Lung (tissue), 12 donors: ENCODE data around the gene SH3PXD2A. TPM values are rescaled to one million over a fixed set of nuclear protein-coding genes. Genes with fewer than 3 reads are reported as not detected.

ENCODE experiments used
- ATAC-seq: fragments of 200-7000 bp; cut with Tn5 transposase; one replicate; pipeline ENCODE4 v1.9.1; 2020; ENCODE audit warnings: moderate number of reproducible peaks; ENCODE audit not compliant: insufficient read depth, low FRiP score
- DNase-seq, 3 donors: peaks; one replicate each; pipeline ENCODE4 v3.0.0-alpha.2; 2013 to 2017
- H3K27ac ChIP-seq, 2 donors: one replicate each; pipeline ENCODE4 v1.5.1; 2013; ENCODE audit warnings: mild to moderate bottlenecking in 2 of 2, moderate library complexity in 2 of 2, control low read depth in 1 of 2, inconsistent platforms in 1 of 2, low read depth in 1 of 2, low read length in 1 of 2
- H3K27me3 ChIP-seq, 3 donors: one replicate each; pipeline ENCODE4 v1.5.1; 2013; ENCODE audit warnings: low read length in 2 of 3; ENCODE audit not compliant: control insufficient read depth in 3 of 3, insufficient read depth in 3 of 3
- H3K36me3 ChIP-seq, 4 donors: one replicate each; pipeline ENCODE4 v1.5.1; 2013; ENCODE audit warnings: low read length in 4 of 4, mild to moderate bottlenecking in 1 of 4, moderate library complexity in 1 of 4; ENCODE audit not compliant: control insufficient read depth in 4 of 4, insufficient read depth in 4 of 4
- H3K4me1 ChIP-seq, 5 donors: one replicate each; pipeline ENCODE4 v1.5.1; 2013; ENCODE audit warnings: low read length in 5 of 5, mild to moderate bottlenecking in 2 of 5, moderate library complexity in 1 of 5; ENCODE audit not compliant: control insufficient read depth in 5 of 5, insufficient read depth in 5 of 5
- H3K4me3 ChIP-seq: one replicate; pipeline ENCODE4 v1.5.1; 2013; ENCODE audit warnings: mild to moderate bottlenecking, control low read depth, moderate library complexity
- H3K9ac ChIP-seq, 2 donors: one replicate each; pipeline ENCODE4 v1.5.1; 2013; ENCODE audit warnings: low read length in 2 of 2, control low read depth in 1 of 2; ENCODE audit not compliant: insufficient read depth in 1 of 2
- H3K9me3 ChIP-seq, 4 donors: one replicate each; pipeline ENCODE4 v1.5.1; 2013; ENCODE audit warnings: low read length in 3 of 4, mild to moderate bottlenecking in 1 of 4, moderate library complexity in 1 of 4; ENCODE audit not compliant: control insufficient read depth in 4 of 4, insufficient read depth in 3 of 4
- WGBS, 2 donors: extraction: QIAGEN DNeasy Blood & Tissue Kit; methylation state at CpG; one replicate each; pipeline ENCODE4 v1.1.7; 2013; 5-methylcytosine and 5-hydroxymethylcytosine counted together
- polyA plus RNA-seq, 2 donors: library from polyadenylated mRNA; stranded (reverse); fragments of 200-250 nt; gene quantifications; one replicate each; pipeline ENCODE4 v1.2.1, GENCODE V29; 2013
- total RNA-seq, 2 donors: library from RNA; depleted of rRNA in 1 of 2; stranded (reverse); fragments of >200 nt in 1 of 2; gene quantifications; one replicate each; pipeline ENCODE4 v1.2.1, GENCODE V29; 2014 to 2021
- TF ChIP-seq, protein P1 (sequence below): IDR thresholded peaks from 2 replicates; pipeline ENCODE4 v1.5.1; 2012; ENCODE audit warnings: mild to moderate bottlenecking; ENCODE audit errors: control extremely low read depth, extremely low read depth
- donor health status: control.
- donor health status: control.
- donor health status: Bipolar disorder and iron deficiency.
- donor health status: healthy.
- donor health status: DM: yes; HTN: yes; CAD: no.

Gene SH3PXD2A
- total and polyA plus RNA-seq, 4 donors = 9.9 to 53.2 (median 29.2) TPM

- TF ChIP-seq, protein P1, sequence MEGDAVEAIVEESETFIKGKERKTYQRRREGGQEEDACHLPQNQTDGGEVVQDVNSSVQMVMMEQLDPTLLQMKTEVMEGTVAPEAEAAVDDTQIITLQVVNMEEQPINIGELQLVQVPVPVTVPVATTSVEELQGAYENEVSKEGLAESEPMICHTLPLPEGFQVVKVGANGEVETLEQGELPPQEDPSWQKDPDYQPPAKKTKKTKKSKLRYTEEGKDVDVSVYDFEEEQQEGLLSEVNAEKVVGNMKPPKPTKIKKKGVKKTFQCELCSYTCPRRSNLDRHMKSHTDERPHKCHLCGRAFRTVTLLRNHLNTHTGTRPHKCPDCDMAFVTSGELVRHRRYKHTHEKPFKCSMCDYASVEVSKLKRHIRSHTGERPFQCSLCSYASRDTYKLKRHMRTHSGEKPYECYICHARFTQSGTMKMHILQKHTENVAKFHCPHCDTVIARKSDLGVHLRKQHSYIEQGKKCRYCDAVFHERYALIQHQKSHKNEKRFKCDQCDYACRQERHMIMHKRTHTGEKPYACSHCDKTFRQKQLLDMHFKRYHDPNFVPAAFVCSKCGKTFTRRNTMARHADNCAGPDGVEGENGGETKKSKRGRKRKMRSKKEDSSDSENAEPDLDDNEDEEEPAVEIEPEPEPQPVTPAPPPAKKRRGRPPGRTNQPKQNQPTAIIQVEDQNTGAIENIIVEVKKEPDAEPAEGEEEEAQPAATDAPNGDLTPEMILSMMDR = no peak
- Histone ChIP-seq H3K9ac (no peak overlapping the region), H3K27me3 (no peaks in the 10 kb centered on the region), H3K36me3 (peaks cover 0 to 7% (median 1%) of the 10 kb centered on the region in 4 donors), H3K27ac (no peak overlapping the region), H3K4me1 (peaks cover 0 to 11% (median 0%) of the 10 kb centered on the region in 5 donors), H3K4me3 (no peak overlapping the region), H3K9me3 (no peaks in the 10 kb centered on the region)
- DNase-seq = no peak
- no peak for ATAC-seq
- 86 to 89% methylated on average over 4 of the region's 4 CpGs for WGBS, 2 donors
These were observed 141.7 kb downstream of the SH3PXD2A start for GRCh38 chr10:103713676-103714075.

GRCh38 chr10:103712898-103713498 is 142.4 kb downstream of the SH3PXD2A start:
- Histone ChIP-seq H3K27ac (no peak overlapping the region), H3K4me3 (no peak overlapping the region), H3K36me3 (peaks cover 0 to 7% (median 1%) of the 10 kb centered on the region in 4 donors), H3K9me3 (no peaks in the 10 kb centered on the region), H3K27me3 (no peaks in the 10 kb centered on the region), H3K9ac (no peak overlapping the region), H3K4me1 (peaks cover 0 to 11% (median 0%) of the 10 kb centered on the region in 5 donors)
- ATAC-seq (peak; percentile 84), DNase-seq (peak; percentile 85 to 90 (median 87))
- TF ChIP-seq, protein P1 = peak; percentile 95
- WGBS, 2 donors = 14 to 19% methylated on average over 8 of the region's 8 CpGs

- H3K36me3 ChIP-seq = peaks cover 0 to 7% (median 1%) of the 10 kb centered on the region in 4 donors
- no peak overlapping the region for H3K9ac ChIP-seq
- no peak overlapping the region for H3K27ac ChIP-seq
- H3K4me3 ChIP-seq = no peak overlapping the region
- TF ChIP-seq, protein P1 = no peak
- no peaks in the 10 kb centered on the region for H3K9me3 ChIP-seq
- ATAC-seq (no peak), DNase-seq (no peak)
- H3K4me1 ChIP-seq = peaks cover 0 to 9% (median 0%) of the 10 kb centered on the region in 5 donors
- H3K27me3 ChIP-seq = no peaks in the 10 kb centered on the region
- WGBS, 2 donors = 77 to 85% methylated on average over 5 of the region's 5 CpGs
These were observed 143.2 kb downstream of the SH3PXD2A start for GRCh38 chr10:103712146-103712545.
